Activated T-helper 1 cell treated with anti-CD3 and anti-CD28 coated beads, Interleukin-2, amount 50 U/mL, for 16 hours (primary cell): ENCODE measurements around the gene FZD1.

Experiments
- DNase-seq, 2 donors: peaks; one replicate each; pipeline ENCODE4 v3.0.0-alpha.2; 2020; ENCODE audit warnings: low read depth in 1 of 2, low spot score in 1 of 2

Gene FZD1

GRCh38 chr7:91264046-91264923, at the start of gene FZD1:
FZD1 (plus strand) TSS chr7:91264433; CDS start chr7:91264881, 448 bp downstream.
- no peak for DNase-seq

GRCh38 chr7:91226411-91226810, 37.8 kb upstream of the FZD1 start:
- DNase-seq = no peak

- no peak for DNase-seq
These were observed 35.9 kb upstream of the FZD1 start for GRCh38 chr7:91228327-91228726.

- no peak for DNase-seq
These were observed 35.2 kb upstream of the FZD1 start for GRCh38 chr7:91228927-91229558.

- no peak for DNase-seq
These were observed 34.1 kb upstream of the FZD1 start for GRCh38 chr7:91230100-91230499.

GRCh38 chr7:91230503-91230902, 33.7 kb upstream of the FZD1 start:
- no peak for DNase-seq

- no peak for DNase-seq
These were observed 31.0 kb upstream of the FZD1 start for GRCh38 chr7:91233212-91233611.

- no peak for DNase-seq
These were observed 28.9 kb upstream of the FZD1 start for GRCh38 chr7:91235211-91235832.

- DNase-seq = no peak
These were observed 25.0 kb upstream of the FZD1 start for GRCh38 chr7:91239171-91239604.

GRCh38 chr7:91239772-91240171, 24.5 kb upstream of the FZD1 start:
- no peak for DNase-seq

GRCh38 chr7:91240376-91240941, 23.8 kb upstream of the FZD1 start:
- no peak for DNase-seq

- no peak for DNase-seq
These were observed 22.0 kb upstream of the FZD1 start for GRCh38 chr7:91242097-91242844.

GRCh38 chr7:91243591-91244301, 20.5 kb upstream of the FZD1 start:
- no peak for DNase-seq

- no peak for DNase-seq
These were observed 16.7 kb upstream of the FZD1 start for GRCh38 chr7:91247500-91247899.

- no peak for DNase-seq
These were observed 15.2 kb upstream of the FZD1 start for GRCh38 chr7:91248996-91249395.

- no peak for DNase-seq
These were observed 14.6 kb upstream of the FZD1 start for GRCh38 chr7:91249506-91250233.

- DNase-seq = no peak
These were observed 13.5 kb upstream of the FZD1 start for GRCh38 chr7:91250706-91251105.

GRCh38 chr7:91251877-91252276, 12.4 kb upstream of the FZD1 start:
- DNase-seq = no peak

GRCh38 chr7:91263384-91264045, 718 bp upstream of the FZD1 start:
- DNase-seq = no peak
